Nephron progenitor cell (in vitro differentiated cells): ENCODE measurements around the gene USP21.

ENCODE experiments used
- DNase-seq: peaks from one replicate; pipeline ENCODE4 v3.0.0; 2021
- H3K27ac Mint-ChIP-seq: 2 replicates; pipeline ENCODE4 v1.8.0; 2021; ENCODE audit warnings: mild to moderate bottlenecking, moderate library complexity, mixed read lengths
- H3K27me3 Mint-ChIP-seq: 2 replicates; pipeline ENCODE4 v1.8.0; 2021; ENCODE audit warnings: mild to moderate bottlenecking, low read depth, mixed read lengths; ENCODE audit not compliant: poor library complexity
- H3K36me3 Mint-ChIP-seq: 2 replicates; pipeline ENCODE4 v1.8.0; 2021; ENCODE audit warnings: low read depth, mixed read lengths
- H3K4me1 Mint-ChIP-seq: 2 replicates; pipeline ENCODE4 v1.8.0; 2021; ENCODE audit warnings: mixed read lengths
- H3K4me3 Mint-ChIP-seq: 2 replicates; pipeline ENCODE4 v1.8.0; 2021; ENCODE audit warnings: mild to moderate bottlenecking, moderate library complexity, mixed read lengths
- H3K9me3 Mint-ChIP-seq: 2 replicates; pipeline ENCODE4 v1.8.0; 2021; ENCODE audit warnings: mild to moderate bottlenecking, moderate library complexity, mixed read lengths
- CTCF ChIP-seq: fragments of 200-600 bp; sonication (generic); IDR thresholded peaks from 2 replicates; pipeline ENCODE4 v1.5.0; 2021; ENCODE audit warnings: antibody characterized with exemption

The USP21 gene

GRCh38 chr1:161139766-161140165, 19.5 kb upstream of the USP21 start:
- peak; percentile 45 for TF ChIP-seq CTCF
- no peak overlapping the region for H3K4me3 Mint-ChIP-seq
- peak; percentile 37 for DNase-seq
- no peaks in the 10 kb centered on the region for H3K9me3 Mint-ChIP-seq
- peaks cover 6% of the 10 kb centered on the region for H3K36me3 Mint-ChIP-seq
- H3K27me3 Mint-ChIP-seq, result no peaks in the 10 kb centered on the region
- H3K27ac Mint-ChIP-seq, result peak overlapping the region; percentile 89
- peaks cover 52% of the 10 kb centered on the region for H3K4me1 Mint-ChIP-seq

GRCh38 chr1:161140755-161141400, 18.4 kb upstream of the USP21 start:
- TF ChIP-seq CTCF, result no peak
- no peaks in the 10 kb centered on the region for H3K9me3 Mint-ChIP-seq
- no peak overlapping the region for H3K27ac Mint-ChIP-seq
- no peak overlapping the region for H3K4me3 Mint-ChIP-seq
- peaks cover 4% of the 10 kb centered on the region for H3K27me3 Mint-ChIP-seq
- H3K36me3 Mint-ChIP-seq, result no peaks in the 10 kb centered on the region
- DNase-seq, result no peak
- peaks cover 41% of the 10 kb centered on the region for H3K4me1 Mint-ChIP-seq

- TF ChIP-seq CTCF, result no peak
- peaks cover 4% of the 10 kb centered on the region for H3K36me3 Mint-ChIP-seq
- peaks cover 5% of the 10 kb centered on the region for H3K4me1 Mint-ChIP-seq
- no peak overlapping the region for H3K27ac Mint-ChIP-seq
- H3K27me3 Mint-ChIP-seq, result peaks cover 4% of the 10 kb centered on the region
- H3K9me3 Mint-ChIP-seq, result no peaks in the 10 kb centered on the region
- DNase-seq, result no peak
- no peak overlapping the region for H3K4me3 Mint-ChIP-seq
Observed at GRCh38 chr1:161145832-161146231, 13.5 kb upstream of the USP21 start.

- Mint-ChIP-seq H3K9me3 (no peaks in the 10 kb centered on the region), H3K27me3 (no peaks in the 10 kb centered on the region), H3K4me1 (peaks cover 41% of the 10 kb centered on the region), H3K27ac (no peak overlapping the region), H3K36me3 (peaks cover 31% of the 10 kb centered on the region), H3K4me3 (peak overlapping the region; percentile 100)
- TF ChIP-seq CTCF, result no peak
- DNase-seq, result no peak
Observed at GRCh38 chr1:161153176-161153575, 6.1 kb upstream of the USP21 start.

GRCh38 chr1:161153682-161154337, 5.5 kb upstream of the USP21 start, which contains the start of gene UFC1:
TSS of gene UFC1 (plus strand) at chr1:161153978. CDS start at chr1:161153998, 20 bp downstream.
- TF ChIP-seq CTCF, result no peak
- H3K9me3 Mint-ChIP-seq, result no peaks in the 10 kb centered on the region
- H3K4me3 Mint-ChIP-seq, result peak within 1 kb of the TSS; percentile 100
- peaks cover 47% of the 10 kb centered on the region for H3K4me1 Mint-ChIP-seq
- peak; percentile 66 for DNase-seq
- peaks cover 35% of the 10 kb centered on the region for H3K36me3 Mint-ChIP-seq
- peak within 1 kb of the TSS; percentile 100 for H3K27ac Mint-ChIP-seq
- H3K27me3 Mint-ChIP-seq, result no peaks in the 10 kb centered on the region

GRCh38 chr1:161157867-161158266, 1.4 kb upstream of the USP21 start:
- Mint-ChIP-seq H3K4me3 (no peak overlapping the region), H3K36me3 (peaks cover 50% of the 10 kb centered on the region), H3K4me1 (peaks cover 77% of the 10 kb centered on the region), H3K27ac (peak overlapping the region; percentile 91), H3K27me3 (peaks cover 2% of the 10 kb centered on the region), H3K9me3 (no peaks in the 10 kb centered on the region)
- DNase-seq, result no peak
- no peak for TF ChIP-seq CTCF
